Measurements from ENCODE around the gene MAN1A1.

DNA sequence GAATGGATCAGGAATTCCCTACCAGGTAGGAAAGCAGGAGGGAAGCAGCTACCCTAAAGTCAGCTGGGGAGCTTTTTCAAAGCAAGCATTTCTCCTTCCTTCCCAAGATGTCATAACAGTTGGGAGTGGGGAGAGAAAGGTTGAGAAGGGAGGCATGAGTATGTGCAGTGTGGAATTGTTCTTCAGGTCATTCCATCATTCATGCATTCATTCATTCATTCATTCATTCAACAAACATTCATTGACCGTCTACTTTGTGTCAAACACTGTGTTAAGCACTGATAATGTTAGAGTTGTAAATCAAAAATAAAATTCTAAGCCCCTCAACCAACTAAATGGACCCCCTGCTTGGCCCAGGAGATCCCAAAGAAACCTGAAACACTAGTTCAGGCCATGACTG lies 221.9 kb downstream of the MAN1A1 start:
- TF ChIP-seq YY1 (IDR thresholded peaks at IDR 0.05): no peak
- TF ChIP-seq, protein P1, sequence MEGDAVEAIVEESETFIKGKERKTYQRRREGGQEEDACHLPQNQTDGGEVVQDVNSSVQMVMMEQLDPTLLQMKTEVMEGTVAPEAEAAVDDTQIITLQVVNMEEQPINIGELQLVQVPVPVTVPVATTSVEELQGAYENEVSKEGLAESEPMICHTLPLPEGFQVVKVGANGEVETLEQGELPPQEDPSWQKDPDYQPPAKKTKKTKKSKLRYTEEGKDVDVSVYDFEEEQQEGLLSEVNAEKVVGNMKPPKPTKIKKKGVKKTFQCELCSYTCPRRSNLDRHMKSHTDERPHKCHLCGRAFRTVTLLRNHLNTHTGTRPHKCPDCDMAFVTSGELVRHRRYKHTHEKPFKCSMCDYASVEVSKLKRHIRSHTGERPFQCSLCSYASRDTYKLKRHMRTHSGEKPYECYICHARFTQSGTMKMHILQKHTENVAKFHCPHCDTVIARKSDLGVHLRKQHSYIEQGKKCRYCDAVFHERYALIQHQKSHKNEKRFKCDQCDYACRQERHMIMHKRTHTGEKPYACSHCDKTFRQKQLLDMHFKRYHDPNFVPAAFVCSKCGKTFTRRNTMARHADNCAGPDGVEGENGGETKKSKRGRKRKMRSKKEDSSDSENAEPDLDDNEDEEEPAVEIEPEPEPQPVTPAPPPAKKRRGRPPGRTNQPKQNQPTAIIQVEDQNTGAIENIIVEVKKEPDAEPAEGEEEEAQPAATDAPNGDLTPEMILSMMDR (IDR thresholded peaks at IDR 0.05; ENCODE audit: low read depth, low read length, missing input control): no peak
- no peak for TF ChIP-seq FOXA1 (IDR thresholded peaks at IDR 0.05)
- TF ChIP-seq RAD21 (IDR thresholded peaks at IDR 0.05): no peak
- no peak for TF ChIP-seq JUND (IDR thresholded peaks at IDR 0.05)
- TF ChIP-seq EGR1 (IDR thresholded peaks at IDR 0.05; ENCODE audit: low read depth in 2 of 2): no peak
- no peak for TF ChIP-seq TAF1 (conservative IDR thresholded peaks at IDR 0.05)
- TF ChIP-seq, protein P2, sequence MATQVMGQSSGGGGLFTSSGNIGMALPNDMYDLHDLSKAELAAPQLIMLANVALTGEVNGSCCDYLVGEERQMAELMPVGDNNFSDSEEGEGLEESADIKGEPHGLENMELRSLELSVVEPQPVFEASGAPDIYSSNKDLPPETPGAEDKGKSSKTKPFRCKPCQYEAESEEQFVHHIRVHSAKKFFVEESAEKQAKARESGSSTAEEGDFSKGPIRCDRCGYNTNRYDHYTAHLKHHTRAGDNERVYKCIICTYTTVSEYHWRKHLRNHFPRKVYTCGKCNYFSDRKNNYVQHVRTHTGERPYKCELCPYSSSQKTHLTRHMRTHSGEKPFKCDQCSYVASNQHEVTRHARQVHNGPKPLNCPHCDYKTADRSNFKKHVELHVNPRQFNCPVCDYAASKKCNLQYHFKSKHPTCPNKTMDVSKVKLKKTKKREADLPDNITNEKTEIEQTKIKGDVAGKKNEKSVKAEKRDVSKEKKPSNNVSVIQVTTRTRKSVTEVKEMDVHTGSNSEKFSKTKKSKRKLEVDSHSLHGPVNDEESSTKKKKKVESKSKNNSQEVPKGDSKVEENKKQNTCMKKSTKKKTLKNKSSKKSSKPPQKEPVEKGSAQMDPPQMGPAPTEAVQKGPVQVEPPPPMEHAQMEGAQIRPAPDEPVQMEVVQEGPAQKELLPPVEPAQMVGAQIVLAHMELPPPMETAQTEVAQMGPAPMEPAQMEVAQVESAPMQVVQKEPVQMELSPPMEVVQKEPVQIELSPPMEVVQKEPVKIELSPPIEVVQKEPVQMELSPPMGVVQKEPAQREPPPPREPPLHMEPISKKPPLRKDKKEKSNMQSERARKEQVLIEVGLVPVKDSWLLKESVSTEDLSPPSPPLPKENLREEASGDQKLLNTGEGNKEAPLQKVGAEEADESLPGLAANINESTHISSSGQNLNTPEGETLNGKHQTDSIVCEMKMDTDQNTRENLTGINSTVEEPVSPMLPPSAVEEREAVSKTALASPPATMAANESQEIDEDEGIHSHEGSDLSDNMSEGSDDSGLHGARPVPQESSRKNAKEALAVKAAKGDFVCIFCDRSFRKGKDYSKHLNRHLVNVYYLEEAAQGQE (IDR thresholded peaks at IDR 0.05): no peak
- TF ChIP-seq, protein P3, sequence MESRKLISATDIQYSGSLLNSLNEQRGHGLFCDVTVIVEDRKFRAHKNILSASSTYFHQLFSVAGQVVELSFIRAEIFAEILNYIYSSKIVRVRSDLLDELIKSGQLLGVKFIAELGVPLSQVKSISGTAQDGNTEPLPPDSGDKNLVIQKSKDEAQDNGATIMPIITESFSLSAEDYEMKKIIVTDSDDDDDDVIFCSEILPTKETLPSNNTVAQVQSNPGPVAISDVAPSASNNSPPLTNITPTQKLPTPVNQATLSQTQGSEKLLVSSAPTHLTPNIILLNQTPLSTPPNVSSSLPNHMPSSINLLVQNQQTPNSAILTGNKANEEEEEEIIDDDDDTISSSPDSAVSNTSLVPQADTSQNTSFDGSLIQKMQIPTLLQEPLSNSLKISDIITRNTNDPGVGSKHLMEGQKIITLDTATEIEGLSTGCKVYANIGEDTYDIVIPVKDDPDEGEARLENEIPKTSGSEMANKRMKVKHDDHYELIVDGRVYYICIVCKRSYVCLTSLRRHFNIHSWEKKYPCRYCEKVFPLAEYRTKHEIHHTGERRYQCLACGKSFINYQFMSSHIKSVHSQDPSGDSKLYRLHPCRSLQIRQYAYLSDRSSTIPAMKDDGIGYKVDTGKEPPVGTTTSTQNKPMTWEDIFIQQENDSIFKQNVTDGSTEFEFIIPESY (IDR thresholded peaks at IDR 0.05): no peak

All from liver (tissue), 3 donors.